ENCODE data around the gene CNOT10. TPM values are rescaled to one million over a fixed set of nuclear protein-coding genes. Genes with fewer than 3 reads are reported as not detected.

Gene CNOT10
- total RNA-seq, 1 experiment from 2014 or later: 26.1 TPM

GRCh38 chr3:32813180-32813579, 128.2 kb downstream of the CNOT10 start:
- H3K36me3 ChIP-seq (ENCODE audit: control insufficient read depth, insufficient read depth, low read length): no peaks in the 10 kb centered on the region
- no peaks in the 10 kb centered on the region; the same call in 1 of the 2 replicates for H3K27me3 ChIP-seq (ENCODE audit: control insufficient read depth, insufficient read depth, low read length)
- ChIA-PET POLR2A (no interaction called here), CTCF (interaction anchor here (0.6 kb wide), 1 partner anchor 297 kb away, joined by 5 read pairs; no protein-coding TSS in a partner anchor)
- ATAC-seq (no peak), DNase-seq (ENCODE audit: low read depth, low spot score) (no peak)
- TF ChIP-seq TCF7L2 (IDR thresholded peaks at IDR 0.05; ENCODE audit: low read depth, low read length): no peak
- TF ChIP-seq SIN3A (IDR thresholded peaks at IDR 0.05; ENCODE audit: borderline replicate concordance, insufficient read depth, low read depth, low read length): no peak
- TF ChIP-seq CTCF (IDR thresholded peaks at IDR 0.05): no peak
- no peak for TF ChIP-seq POLR2AphosphoS5 (IDR thresholded peaks at IDR 0.05; ENCODE audit: low read depth, low read length)
- TF ChIP-seq REST (IDR thresholded peaks at IDR 0.05; ENCODE audit: insufficient read depth in 1 of 2, low read depth in 2 of 2, low read length in 1 of 2): no peak
- no peaks in the 10 kb centered on the region for H3K4me1 ChIP-seq (ENCODE audit: control insufficient read depth, insufficient read depth, low read length)
- in situ Hi-C loops (cut with HindIII; ENCODE audit: low pct_unique_long_range_greater_than_20kb, low sequenced_read_pairs) (no loop called here), intact Hi-C loops (cut with micrococcal nuclease; ENCODE audit: unreplicated experiment) (no loop called here)
- no peaks in the 10 kb centered on the region for H3K9me3 ChIP-seq (ENCODE audit: control insufficient read depth, insufficient read depth, low read depth, low read length)
- no TSS peak for BruUV-seq (replicated peaks)
- H3K27ac ChIP-seq (ENCODE audit: low read length): no peak overlapping the region
- no peak overlapping the region for H3K4me3 ChIP-seq (ENCODE audit: low read depth in 2 of 2, low read length in 2 of 2)

- Histone ChIP-seq H3K27ac (ENCODE audit: low read length) (no peak overlapping the region), H3K4me1 (ENCODE audit: control insufficient read depth, insufficient read depth, low read length) (no peaks in the 10 kb centered on the region), H3K4me3 (ENCODE audit: low read depth in 2 of 2, low read length in 2 of 2) (no peak overlapping the region), H3K9me3 (ENCODE audit: control insufficient read depth, insufficient read depth, low read depth, low read length) (no peaks in the 10 kb centered on the region), H3K27me3 (ENCODE audit: control insufficient read depth, insufficient read depth, low read length) (no peaks in the 10 kb centered on the region; the same call in 1 of the 2 replicates), H3K36me3 (ENCODE audit: control insufficient read depth, insufficient read depth, low read length) (no peaks in the 10 kb centered on the region)
- in situ Hi-C loops (cut with HindIII; ENCODE audit: low pct_unique_long_range_greater_than_20kb, low sequenced_read_pairs) (no loop called here), intact Hi-C loops (cut with micrococcal nuclease; ENCODE audit: unreplicated experiment) (no loop called here)
- no TSS peak for BruUV-seq (replicated peaks)
- TF ChIP-seq POLR2AphosphoS5 (IDR thresholded peaks at IDR 0.05; ENCODE audit: low read depth, low read length) (no peak), SIN3A (IDR thresholded peaks at IDR 0.05; ENCODE audit: borderline replicate concordance, insufficient read depth, low read depth, low read length) (no peak), REST (IDR thresholded peaks at IDR 0.05; ENCODE audit: insufficient read depth in 1 of 2, low read depth in 2 of 2, low read length in 1 of 2) (no peak), TCF7L2 (IDR thresholded peaks at IDR 0.05; ENCODE audit: low read depth, low read length) (no peak), CTCF (IDR thresholded peaks at IDR 0.05) (no peak)
- ChIA-PET CTCF (no interaction called here), POLR2A (no interaction called here)
- ATAC-seq (no peak), DNase-seq (ENCODE audit: low read depth, low spot score) (no peak)
These were observed 129.4 kb downstream of the CNOT10 start for GRCh38 chr3:32814361-32814760.

All from Panc1 (cell line).